GM10266 (cell line): ENCODE data around the gene SKP1.
A peak's percentile ranks its signal among the peaks of the same experiment; 100 is the strongest.

ENCODE experiments used
- DNase-seq: peaks from one replicate; pipeline ENCODE4 v3.0.0; 2012; ENCODE audit errors: extremely low spot score
- CTCF ChIP-seq: IDR thresholded peaks from 2 replicates; pipeline ENCODE4 v1.5.1; 2012; ENCODE audit warnings: mild to moderate bottlenecking, low read depth; ENCODE audit not compliant: control insufficient read depth, insufficient read depth; ENCODE audit errors: missing control alignments

SKP1 gene

GRCh38 chr5:134151723-134152122, 25.0 kb downstream of the SKP1 start:
- no peak for DNase-seq
- no peak for TF ChIP-seq CTCF

GRCh38 chr5:134149571-134150303, 27.0 kb downstream of the SKP1 start:
- DNase-seq: no peak
- TF ChIP-seq CTCF: no peak

- no peak for TF ChIP-seq CTCF
- DNase-seq: no peak
Measured at GRCh38 chr5:134148986-134149539, 27.7 kb downstream of the SKP1 start.

- no peak for DNase-seq
Measured at GRCh38 chr5:134148316-134148715, 28.4 kb downstream of the SKP1 start.

GRCh38 chr5:134146651-134147518, 29.9 kb downstream of the SKP1 start:
- no peak for DNase-seq
- TF ChIP-seq CTCF: no peak

More at GRCh38 chr5:134148316-134148715, 28.4 kb downstream of the SKP1 start:
- TF ChIP-seq CTCF: no peak

GRCh38 chr5:134145779-134146581, 30.8 kb downstream of the SKP1 start:
- peak; percentile 59 for DNase-seq
- peak; percentile 97 for TF ChIP-seq CTCF
